ENCODE measurements around the gene CENPE.
A peak's percentile ranks its signal among the peaks of the same experiment; 100 is the strongest.

CENPE gene

DNA sequence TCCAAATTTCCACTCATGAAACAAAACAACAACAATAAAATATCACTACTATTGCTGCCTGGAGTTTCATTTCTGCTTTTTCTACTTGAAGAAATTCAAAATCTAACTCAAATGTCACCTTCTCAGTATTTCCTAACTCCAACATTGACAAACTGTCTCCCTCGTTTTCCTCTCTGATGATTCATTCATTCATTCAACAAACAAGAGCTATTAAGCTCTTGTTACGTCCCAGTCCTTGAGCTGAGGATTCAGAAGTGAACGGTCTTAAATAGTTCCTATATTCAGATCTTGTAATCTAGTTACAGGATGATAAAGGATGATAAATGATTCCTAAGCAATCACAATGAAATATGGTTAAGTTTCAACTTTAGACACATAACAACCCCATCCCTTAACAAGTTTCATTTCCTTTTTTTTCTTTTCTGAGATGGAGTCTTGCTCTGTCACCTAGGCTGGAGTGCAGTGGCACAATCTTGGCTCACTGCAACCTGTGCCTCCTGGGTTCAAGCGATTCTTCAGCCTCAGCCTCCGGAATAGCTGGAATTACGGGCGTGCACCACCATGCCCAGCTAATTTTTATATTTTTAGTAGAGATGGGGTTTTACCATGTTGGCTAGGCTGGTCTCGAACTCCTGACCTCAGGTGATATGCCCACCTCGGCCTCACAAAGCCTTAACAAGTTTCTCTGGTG is 123.3 kb downstream of the CENPE start:
- Histone ChIP-seq H3K4me1 (ENCODE audit: control insufficient read depth in 1 of 2, insufficient read depth in 2 of 2, low read length in 2 of 2) (peaks cover 0 to 9% of the 10 kb centered on the region in 2 donors), H3K36me3 (ENCODE audit: control insufficient read depth in 1 of 2, insufficient read depth in 2 of 2, low read length in 2 of 2) (peaks cover 0 to 5% of the 10 kb centered on the region in 2 donors), H3K9me3 (ENCODE audit: control insufficient read depth in 1 of 2, low read length in 2 of 2) (no peaks in the 10 kb centered on the region), H3K4me3 (ENCODE audit: low read depth in 1 of 2, low read length in 2 of 2) (peak overlapping the region; percentile 72 to 84), H3K27ac (ENCODE audit: low read length) (no peak overlapping the region), H3K27me3 (ENCODE audit: low read depth, low read length) (no peaks in the 10 kb centered on the region)

DNA sequence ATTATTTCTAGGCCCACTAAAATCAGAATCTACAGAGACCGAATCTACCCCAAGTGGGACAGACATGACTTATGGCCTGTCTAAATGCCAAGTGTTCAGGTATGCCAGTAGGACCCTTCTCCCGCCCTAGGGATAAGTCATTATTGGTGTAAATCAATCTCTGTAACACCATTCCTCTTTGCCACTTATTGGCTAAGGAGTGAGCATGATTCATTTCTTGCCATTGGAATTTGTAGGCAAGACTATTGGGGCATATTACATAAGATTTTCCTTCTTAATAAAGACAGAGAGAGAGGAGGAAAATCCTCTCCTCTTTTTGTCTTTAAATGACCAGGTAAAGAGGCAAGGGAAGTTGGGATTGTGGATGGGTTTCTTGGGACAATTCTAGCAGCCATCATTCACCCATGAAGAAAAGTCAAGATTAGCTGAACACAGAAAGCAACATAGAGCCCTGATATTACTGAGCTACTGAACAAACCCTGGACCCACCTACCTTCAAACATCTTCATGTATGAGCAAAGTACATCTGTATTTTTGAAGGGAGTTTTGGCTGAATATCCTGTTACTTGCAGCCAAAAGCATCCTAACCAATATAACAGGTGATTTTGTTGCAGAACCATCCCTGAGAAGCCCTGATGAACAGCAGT is 124.2 kb downstream of the CENPE start:
- no peak overlapping the region for H3K4me3 ChIP-seq (ENCODE audit: low read depth in 1 of 2, low read length in 2 of 2)
- no peaks in the 10 kb centered on the region for H3K27me3 ChIP-seq (ENCODE audit: low read depth, low read length)
- H3K36me3 ChIP-seq (ENCODE audit: control insufficient read depth in 1 of 2, insufficient read depth in 2 of 2, low read length in 2 of 2) = no peaks in the 10 kb centered on the region
- no peak overlapping the region for H3K27ac ChIP-seq (ENCODE audit: low read length)
- H3K9me3 ChIP-seq (ENCODE audit: control insufficient read depth in 1 of 2, low read length in 2 of 2) = no peaks in the 10 kb centered on the region
- H3K4me1 ChIP-seq (ENCODE audit: control insufficient read depth in 1 of 2, insufficient read depth in 2 of 2, low read length in 2 of 2) = peaks cover 0 to 9% of the 10 kb centered on the region in 2 donors

DNA sequence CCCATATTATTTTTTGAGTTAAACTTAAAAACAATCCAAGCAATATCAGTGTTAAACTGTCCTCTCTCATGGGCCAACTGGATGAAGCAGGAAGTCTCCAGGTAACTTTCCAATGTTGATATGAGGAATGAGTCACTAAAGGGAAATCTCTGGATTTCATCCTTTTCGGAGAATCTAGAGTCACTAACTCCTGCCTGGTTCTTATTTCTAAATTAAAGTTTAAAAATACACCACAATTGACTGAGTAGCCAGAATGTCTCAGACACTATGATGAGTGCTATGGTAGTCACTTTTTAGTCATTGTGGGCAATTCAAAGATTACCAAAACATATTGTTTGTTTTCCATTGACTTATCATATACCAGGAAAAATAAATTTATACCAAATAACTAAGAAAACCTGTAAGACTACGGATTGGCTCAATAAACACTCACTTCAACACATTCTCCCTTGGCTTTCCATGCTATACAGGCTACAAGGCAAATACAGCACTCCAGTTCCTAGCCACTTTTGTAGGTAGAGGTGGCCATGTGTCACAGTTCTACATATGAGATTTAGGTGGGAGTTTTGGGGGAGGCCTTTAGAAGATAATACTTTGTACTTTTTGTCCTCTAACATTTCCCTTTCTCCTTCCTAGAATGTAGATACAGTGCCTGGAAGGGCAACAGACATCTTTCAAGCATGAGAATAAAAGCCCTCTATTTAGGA is 130.1 kb downstream of the CENPE start:
- H3K27ac ChIP-seq (ENCODE audit: low read length) = no peak overlapping the region
- no peaks in the 10 kb centered on the region for H3K27me3 ChIP-seq (ENCODE audit: low read depth, low read length)
- H3K4me3 ChIP-seq (ENCODE audit: low read depth in 1 of 2, low read length in 2 of 2) = no peak overlapping the region
- H3K9me3 ChIP-seq (ENCODE audit: control insufficient read depth in 1 of 2, low read length in 2 of 2) = no peaks in the 10 kb centered on the region
- H3K4me1 ChIP-seq (ENCODE audit: control insufficient read depth in 1 of 2, insufficient read depth in 2 of 2, low read length in 2 of 2) = no peaks in the 10 kb centered on the region
- peaks cover 0 to 8% of the 10 kb centered on the region in 2 donors for H3K36me3 ChIP-seq (ENCODE audit: control insufficient read depth in 1 of 2, insufficient read depth in 2 of 2, low read length in 2 of 2)

DNA sequence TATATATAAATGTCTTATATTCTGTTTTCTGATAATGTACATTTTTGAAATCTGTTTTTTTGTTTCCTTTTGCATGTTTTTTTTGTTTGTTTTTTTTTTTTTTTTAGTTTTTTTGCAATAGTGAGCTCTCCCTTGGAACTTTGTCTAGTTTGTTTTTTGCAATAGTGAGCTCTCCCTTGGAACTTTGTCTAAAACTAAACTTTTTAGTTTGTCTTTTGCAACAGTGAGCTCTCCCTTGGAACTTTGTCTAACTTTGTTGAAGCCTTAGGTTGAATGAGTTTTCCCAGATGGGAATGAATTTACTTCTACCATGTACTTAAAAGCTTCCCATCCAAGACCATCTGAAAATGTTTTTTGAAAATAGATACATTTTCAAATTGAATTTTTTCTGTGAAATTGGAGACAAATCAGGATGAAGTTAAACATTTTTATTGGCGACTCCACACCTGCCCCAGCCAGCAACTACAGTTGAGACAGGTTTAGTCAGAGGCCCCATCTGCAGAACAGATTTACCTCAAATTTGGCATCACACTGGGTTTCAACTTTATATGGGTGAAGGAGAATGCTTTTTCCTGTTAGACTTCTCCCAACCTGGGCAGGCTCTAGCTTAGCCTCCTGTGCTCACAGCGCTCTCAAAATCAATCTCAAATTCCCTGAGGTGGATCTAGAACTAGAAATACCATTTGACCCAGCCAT is 137.5 kb downstream of the CENPE start:
- H3K9me3 ChIP-seq (ENCODE audit: control insufficient read depth in 1 of 2, low read length in 2 of 2) = no peaks in the 10 kb centered on the region
- H3K27ac ChIP-seq (ENCODE audit: low read length) = no peak overlapping the region
- no peak overlapping the region for H3K4me3 ChIP-seq (ENCODE audit: low read depth in 1 of 2, low read length in 2 of 2)
- no peaks in the 10 kb centered on the region for H3K27me3 ChIP-seq (ENCODE audit: low read depth, low read length)
- H3K4me1 ChIP-seq (ENCODE audit: control insufficient read depth in 1 of 2, insufficient read depth in 2 of 2, low read length in 2 of 2) = no peaks in the 10 kb centered on the region
- peaks cover 0 to 8% of the 10 kb centered on the region in 2 donors for H3K36me3 ChIP-seq (ENCODE audit: control insufficient read depth in 1 of 2, insufficient read depth in 2 of 2, low read length in 2 of 2)

Data from muscle layer of duodenum (tissue), 2 donors.